ENCODE results near the gene LRCH3.
"Not testable (repeated sequence)": the region's sequence is repeated elsewhere in the genome, so short reads cannot be mapped to it uniquely, and the experiment has no call there.

LRCH3 gene

DNA sequence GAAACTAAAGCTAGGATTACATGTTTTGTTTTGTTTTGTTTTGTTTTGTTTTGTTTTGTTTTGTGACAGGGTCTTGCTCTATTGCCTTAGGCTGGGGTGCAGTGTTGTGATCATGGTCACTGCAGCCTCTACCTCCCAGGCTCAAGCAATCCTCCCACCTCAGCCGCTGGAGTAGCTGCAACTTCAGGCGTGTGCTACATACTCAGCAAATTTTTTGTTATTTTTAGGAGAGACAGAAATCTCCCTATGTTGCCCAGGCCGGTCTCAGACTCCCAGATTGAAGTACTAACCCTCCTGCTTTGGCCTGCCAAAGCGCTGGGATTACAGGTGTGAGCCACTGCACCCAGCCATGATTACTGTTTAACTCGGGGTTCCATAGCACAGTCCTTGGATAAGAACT lies 50.7 kb downstream of the LRCH3 start:
- DNase-seq, result no peak

DNA sequence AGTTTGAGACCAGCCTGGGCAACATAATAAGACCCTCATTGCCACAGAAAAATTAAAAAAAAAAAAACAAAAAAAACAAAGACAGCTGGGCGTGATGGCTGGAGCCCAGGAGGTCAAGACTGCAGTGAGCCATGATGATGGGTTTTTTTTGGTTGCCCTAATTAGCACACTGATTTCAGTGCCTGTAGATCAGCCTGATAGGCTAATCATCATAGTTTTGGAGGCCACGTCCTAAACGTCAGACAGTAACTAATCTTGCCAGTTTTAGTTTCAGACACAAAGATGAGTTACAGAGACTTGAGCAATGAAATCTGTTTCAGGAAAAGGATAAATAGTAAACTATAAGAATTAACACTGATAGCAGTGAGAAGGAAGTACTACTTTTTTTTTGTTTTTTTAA lies 55.4 kb downstream of the LRCH3 start:
- no peak for DNase-seq

DNA sequence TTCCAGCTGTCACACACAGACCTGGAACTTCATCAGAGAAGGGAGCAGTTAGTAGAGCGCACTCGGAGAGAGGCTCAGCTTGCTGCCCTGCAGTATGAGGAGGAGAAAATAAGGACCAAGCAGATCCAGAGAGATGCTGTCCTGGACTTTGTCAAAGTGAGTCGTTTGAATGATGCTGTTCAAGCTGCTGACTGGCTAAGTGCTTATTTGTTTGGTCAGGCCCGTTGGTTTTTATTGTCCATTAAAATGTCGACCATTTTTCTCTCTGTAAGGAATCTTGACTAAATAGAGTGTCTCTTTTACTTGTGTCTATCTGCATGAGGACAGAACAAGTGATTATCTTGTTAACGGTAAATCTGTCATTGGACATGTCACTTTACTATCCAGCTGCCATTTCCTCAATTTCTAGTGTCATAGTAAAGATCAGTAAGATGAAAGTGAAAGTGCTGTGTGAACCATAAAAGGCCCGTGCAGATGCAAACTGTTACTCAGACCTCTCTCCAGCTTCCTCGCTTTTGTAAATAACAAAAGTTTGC lies 56.9 kb downstream of the LRCH3 start:
- DNase-seq, result peak; percentile 22

GRCh38 chr3:197854596-197855343 lies 63.7 kb downstream of the LRCH3 start:
- no peak for DNase-seq

DNA sequence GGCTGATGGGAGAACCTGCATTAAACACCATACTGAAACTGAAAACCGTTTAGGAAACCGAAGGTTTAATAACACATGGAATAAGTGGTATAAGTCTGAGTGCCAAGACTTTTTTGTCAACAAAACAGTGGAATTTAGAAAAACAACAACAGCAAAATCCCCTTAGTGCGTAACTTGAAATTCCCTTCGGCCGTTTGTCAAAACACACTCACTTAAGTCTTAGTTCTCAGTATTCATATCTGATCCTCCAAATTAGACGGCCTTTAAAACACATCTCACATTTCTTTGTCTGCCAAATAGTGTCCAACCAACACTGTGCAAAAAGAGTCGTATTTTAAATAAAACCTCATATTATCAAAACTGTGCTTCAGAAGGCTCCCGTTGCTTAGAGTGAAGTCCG lies 64.5 kb downstream of the LRCH3 start:
- no peak for DNase-seq

DNA sequence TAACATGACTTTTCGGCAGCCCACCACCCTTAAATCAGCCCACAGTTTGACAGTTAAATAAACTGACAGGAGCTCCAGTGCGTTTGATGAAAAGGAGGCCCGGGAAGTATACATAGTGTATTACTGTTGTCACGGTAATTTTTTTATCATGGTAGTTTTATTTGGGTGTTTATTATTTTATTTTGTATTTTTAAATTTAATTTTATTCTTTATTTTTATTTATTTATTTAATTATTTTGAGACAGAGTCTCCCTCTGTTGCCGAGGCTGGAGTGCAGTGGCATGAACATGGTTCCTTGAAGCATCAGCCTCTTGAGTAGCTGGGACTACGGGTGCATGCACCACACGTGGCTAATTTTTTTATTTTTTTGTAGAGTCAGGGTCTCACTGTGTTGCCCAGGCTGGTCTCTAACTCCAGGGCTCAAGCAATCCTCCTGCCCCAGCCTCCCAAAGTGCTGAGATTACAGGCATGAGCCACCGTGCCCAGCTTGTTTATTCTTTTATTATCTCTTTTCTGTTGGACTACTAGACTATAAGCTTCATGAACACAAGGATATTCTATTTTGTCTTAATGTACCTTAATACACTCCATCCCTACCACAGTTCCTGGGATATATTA lies 65.3 kb downstream of the LRCH3 start:
- no peak for DNase-seq

DNA sequence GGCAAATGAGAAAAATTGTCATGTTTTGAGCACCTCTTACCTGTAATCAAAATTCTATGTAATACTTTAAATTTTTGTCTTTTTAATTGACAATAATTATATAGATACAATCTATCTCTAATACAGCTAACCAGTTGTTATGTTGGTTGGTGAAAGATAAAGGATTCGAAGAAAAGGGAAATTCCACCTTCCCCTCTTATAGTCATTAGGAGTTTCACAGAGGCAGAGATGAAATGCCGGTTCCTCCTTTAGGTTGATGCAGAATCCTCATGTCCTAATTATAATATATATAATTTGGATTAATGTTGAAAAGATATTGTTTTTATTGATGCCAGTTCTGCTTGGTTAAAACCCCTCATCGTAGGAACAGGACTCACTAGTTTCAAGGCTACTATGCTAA lies 67.1 kb downstream of the LRCH3 start:
- DNase-seq, result no peak

GRCh38 chr3:197858598-197858997 lies 67.5 kb downstream of the LRCH3 start:
- DNase-seq, result no peak

DNA sequence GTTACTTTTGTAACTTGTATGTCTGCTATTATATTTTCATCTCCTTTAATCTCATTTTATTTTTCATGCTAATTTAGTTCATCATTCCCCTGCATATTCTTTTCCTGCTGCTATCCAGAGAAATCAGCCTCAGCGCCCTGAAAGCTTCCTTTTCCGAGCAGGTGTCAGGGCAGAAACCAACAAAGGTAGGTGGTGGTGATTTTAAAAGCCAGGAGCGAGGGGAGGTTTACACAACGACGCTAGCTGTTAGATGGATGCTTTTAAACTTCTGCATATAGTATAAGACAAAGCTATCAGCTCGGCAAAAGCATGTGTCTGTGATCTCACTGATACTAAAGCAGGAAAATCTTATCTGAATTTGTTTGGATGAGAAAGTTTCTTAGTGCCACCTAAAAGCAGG lies 75.0 kb downstream of the LRCH3 start:
- no peak for DNase-seq

DNA sequence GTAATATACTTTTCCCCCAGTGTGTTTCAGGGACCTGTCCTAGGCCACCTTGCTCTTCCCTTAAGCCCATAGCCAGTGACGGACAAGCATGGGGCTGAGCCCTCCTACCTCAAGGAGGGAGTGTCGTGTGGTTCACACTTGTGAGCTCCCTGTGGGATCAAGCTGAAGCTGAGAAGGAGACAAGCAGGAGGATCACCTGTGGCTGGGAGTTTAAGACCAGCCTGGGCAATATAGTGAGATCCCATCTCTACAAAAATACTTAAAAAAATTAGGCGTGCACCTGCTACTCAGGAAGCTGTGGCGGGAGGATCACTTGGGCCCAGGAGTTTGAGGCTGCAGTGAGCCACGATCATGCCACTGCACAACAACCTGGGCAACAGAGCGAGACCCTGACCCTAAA lies 82.3 kb downstream of the LRCH3 start:
- no peak for DNase-seq

DNA sequence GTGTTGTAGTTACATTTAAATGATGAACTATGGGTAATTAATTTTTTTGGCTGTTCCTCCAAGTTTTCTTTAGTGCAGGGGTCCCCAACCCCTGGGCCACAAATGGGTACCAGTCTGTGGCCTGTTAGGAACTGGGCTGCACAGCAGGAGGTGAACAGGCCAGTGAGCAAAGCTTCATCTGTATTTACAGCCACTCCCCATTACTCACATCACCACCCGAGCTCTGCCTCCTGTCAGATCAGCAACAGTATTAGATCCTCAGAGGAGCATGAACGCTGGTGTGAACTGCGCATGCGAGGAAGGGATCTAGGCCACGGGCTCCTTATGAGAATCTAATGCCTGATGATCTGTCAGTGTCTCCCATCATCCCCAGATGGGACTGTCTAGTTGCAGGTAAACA lies 83.0 kb downstream of the LRCH3 start:
- DNase-seq, result no peak

DNA sequence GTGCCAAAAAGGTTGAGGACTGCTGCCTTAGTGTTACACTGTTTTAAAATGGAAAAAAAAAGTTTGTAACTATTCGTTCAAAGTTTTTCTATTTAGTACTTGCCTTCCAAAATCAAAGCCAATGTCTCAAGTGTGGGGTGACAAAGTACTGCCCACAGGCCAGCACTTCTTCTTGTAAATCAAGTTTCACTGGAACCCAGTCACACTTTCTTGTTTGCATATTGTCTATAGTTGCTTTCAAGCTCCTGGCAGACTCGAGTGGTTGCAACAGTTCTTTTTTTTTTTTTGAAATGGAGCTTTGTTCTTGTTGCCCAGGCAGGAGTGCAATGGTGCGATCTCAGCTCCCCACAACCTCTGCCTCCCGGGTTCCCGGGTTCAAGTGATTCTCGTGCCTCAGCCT lies 83.6 kb downstream of the LRCH3 start:
- no peak for DNase-seq

DNA sequence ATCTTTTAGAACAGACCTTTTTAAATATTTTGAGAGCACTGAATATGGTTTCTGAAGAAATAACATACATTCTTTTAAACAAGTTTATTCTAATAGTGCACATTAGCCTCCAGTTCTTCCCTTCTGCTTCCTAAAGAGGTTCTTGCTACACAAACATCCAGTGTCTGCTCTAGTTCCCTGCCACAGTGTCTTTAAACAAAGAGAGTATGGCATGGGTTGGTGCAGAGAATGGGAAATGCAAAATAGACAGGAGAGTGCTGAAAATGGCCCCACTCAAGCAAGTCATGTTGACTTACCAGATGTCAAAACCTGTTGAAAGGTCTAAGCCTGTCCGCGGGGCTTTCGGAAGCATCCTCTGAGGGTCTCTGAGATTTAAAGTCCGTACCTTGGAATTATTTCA lies 86.8 kb downstream of the LRCH3 start:
- no peak for DNase-seq

GRCh38 chr3:197878427-197878826 lies 87.4 kb downstream of the LRCH3 start:
- peak; percentile 65 for DNase-seq

GRCh38 chr3:197880491-197881269 lies 89.6 kb downstream of the LRCH3 start:
- DNase-seq, result no peak

DNA sequence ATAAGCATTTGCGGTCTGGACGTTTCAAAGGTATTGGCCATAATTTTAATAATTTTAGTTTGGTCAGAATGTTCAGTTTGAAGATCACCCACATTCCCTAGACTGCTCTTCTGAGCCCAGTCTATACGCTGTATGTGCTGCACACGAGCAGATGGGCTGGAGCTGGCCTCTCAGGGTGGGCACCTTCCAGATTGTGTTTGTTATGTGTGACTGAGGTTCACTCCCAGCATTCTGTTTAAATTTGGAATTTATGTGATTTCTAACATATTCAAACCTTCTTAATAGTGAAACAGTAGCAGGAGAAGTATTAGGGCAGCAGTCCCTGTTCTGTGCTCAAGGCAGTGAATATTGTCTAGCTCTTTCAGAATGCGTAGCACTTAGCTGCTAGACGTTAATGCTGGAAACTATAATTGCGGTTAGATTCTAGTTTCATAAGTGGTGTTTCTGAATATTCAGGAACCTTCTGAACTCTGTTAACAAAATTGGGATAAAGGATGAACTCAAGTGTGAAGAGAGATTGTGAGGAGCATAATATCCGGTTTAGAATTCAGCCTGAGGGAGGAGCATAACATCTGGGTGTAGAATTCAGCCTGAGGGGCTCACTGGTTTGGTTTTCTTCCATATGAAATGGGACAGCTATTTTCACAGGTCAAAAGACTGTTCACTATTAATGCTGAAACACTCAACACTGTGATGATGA lies 90.4 kb downstream of the LRCH3 start:
- no peak for DNase-seq

- no peak for DNase-seq
Measured at GRCh38 chr3:197881970-197882338, 90.9 kb downstream of the LRCH3 start.

DNA sequence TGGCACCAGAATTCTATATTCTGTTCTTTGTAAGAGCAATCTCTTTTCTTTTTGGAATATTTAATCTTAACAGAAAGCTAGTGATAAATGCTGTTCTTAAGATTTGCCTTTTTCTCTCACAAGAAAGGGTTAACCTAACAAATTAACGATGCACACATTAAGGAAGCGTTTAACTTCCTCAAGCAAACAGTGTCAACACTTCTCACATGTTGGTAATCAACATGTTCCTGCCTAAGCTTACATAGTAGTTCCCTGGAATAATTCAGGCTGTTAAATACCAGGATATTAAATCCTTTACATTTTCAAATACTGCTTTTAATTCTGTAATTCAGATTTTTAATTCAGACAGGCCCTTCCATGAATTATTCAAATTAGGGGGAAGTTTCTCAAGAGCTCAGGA lies 91.5 kb downstream of the LRCH3 start:
- no peak for DNase-seq

GRCh38 chr3:197883541-197883940 lies 92.5 kb downstream of the LRCH3 start:
- DNase-seq, result no peak

DNA sequence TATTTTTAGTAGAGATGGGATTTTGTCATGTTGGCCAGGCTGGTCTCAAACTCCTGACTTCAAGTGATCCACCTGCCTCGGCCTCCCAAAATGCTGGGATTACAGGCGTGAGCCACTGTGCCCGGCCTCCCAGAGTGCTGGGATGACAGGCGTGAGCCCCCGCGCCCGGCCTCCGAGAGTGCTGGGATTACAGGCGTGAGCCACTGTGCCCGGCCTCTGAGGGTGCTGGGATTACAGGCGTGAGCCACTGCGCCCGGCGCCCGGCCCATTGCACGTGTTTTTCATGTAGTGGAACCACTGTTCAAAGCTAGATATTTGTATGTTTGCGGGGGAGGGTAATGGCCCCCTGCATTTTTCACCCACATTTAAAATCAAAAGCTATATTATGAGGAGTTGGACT lies 93.3 kb downstream of the LRCH3 start:
- not testable (repeated sequence) for DNase-seq

DNA sequence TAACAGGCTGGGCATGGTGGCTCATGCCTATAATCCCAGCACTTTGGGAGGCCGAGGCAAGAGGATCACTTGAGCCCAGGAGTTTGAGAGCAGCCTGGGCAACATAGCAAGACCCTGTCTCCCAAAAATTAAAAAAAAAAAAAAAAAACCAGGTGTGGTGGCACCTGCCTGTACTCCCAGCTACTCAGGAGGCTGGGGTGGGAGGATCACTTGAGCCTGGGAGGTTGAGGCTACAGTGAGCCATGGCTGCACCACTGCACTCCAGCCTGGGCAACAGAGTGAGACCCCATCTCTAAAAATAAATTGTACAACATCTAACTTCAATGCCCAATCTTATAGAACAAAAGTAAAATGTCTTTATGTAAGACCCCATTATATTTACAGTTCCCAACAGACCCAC lies 95.0 kb downstream of the LRCH3 start:
- DNase-seq, result not testable (repeated sequence)

DNA sequence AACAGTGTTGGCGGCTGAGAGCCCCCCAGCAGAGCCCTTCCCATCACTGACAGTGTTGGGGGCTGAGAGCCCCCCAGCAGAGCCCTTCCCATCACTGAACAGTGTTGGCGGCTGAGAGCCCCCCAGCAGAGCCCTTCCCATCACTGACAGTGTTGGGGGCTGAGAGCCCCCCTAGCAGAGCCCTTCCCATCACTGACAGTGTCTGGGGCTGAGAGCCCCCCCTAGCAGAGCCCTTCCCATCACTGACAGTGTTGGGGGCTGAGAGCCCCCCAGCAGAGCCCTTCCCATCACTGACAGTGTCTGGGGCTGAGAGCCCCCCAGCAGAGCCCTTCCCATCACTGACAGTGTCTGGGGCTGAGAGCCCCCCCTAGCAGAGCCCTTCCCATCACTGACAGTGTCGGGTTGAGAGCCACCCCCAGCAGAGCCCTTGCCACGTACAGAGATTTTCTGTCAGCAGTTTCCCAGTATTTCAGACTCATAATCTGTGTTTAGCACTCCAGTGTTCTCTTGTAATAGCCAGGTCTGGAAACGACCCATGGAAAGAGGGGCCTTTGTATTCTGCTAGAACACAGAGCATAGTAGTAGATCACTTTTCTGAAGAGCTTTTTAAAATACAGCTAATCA lies 96.5 kb downstream of the LRCH3 start:
- not testable (repeated sequence) for DNase-seq

GRCh38 chr3:197888511-197888910 lies 97.5 kb downstream of the LRCH3 start:
- DNase-seq, result no peak

Data from stimulated activated CD4-positive, alpha-beta T cell treated with anti-CD3 and anti-CD28 coated beads, Interleukin-4, amount 100 ng/mL, for 24 hours (primary cell).